Duodenal mucosa (tissue), 2 donors: ENCODE data around the gene IL17C.

Experiments
- H3K27ac ChIP-seq: one replicate; pipeline ENCODE4 v1.7.0; 2013; ENCODE audit warnings: low read depth, low read length
- H3K27me3 ChIP-seq, 2 donors: one replicate each; pipeline ENCODE4 v1.7.0; 2013; ENCODE audit warnings: low read length in 2 of 2, control low read depth in 1 of 2; ENCODE audit not compliant: insufficient read depth in 2 of 2, control insufficient read depth in 1 of 2
- H3K36me3 ChIP-seq, 2 donors: one replicate each; pipeline ENCODE4 v1.7.0; 2013; ENCODE audit warnings: low read length in 2 of 2, control low read depth in 1 of 2; ENCODE audit not compliant: insufficient read depth in 2 of 2, control insufficient read depth in 1 of 2
- H3K4me1 ChIP-seq, 2 donors: one replicate each; pipeline ENCODE4 v1.7.0; 2013; ENCODE audit warnings: low read length in 2 of 2, control low read depth in 1 of 2; ENCODE audit not compliant: insufficient read depth in 2 of 2, control insufficient read depth in 1 of 2
- H3K4me3 ChIP-seq, 2 donors: one replicate each; pipeline ENCODE4 v1.7.0; 2013; ENCODE audit warnings: low read length in 2 of 2, low read depth in 1 of 2
- H3K9ac ChIP-seq, 2 donors: one replicate each; pipeline ENCODE4 v1.7.0; 2013; ENCODE audit warnings: low read length in 2 of 2, low read depth in 1 of 2
- H3K9me3 ChIP-seq, 2 donors: one replicate each; pipeline ENCODE4 v1.7.0; 2013; ENCODE audit warnings: low read length in 2 of 2, control low read depth in 1 of 2; ENCODE audit not compliant: control insufficient read depth in 1 of 2

The IL17C gene

GRCh38 chr16:88681709-88682451, 43.5 kb downstream of the IL17C start:
- Histone ChIP-seq H3K27ac (peak overlapping the region; percentile 63), H3K4me1 (peaks cover 20 to 42% of the 10 kb centered on the region in 2 donors), H3K27me3 (peaks cover 4 to 5% of the 10 kb centered on the region in 2 donors), H3K4me3 (peak overlapping the region; percentile 35 to 36), H3K9me3 (no peaks in the 10 kb centered on the region), H3K36me3 (peaks cover 0 to 3% of the 10 kb centered on the region in 2 donors), H3K9ac (peak overlapping the region in 1 of 2 donors; percentile 25)

GRCh38 chr16:88684569-88685155, 46.3 kb downstream of the IL17C start:
- H3K4me3 ChIP-seq: peak overlapping the region in 1 of 2 donors; percentile 70
- H3K36me3 ChIP-seq: no peaks in the 10 kb centered on the region
- peaks cover 30 to 57% of the 10 kb centered on the region in 2 donors for H3K4me1 ChIP-seq
- no peak overlapping the region for H3K9ac ChIP-seq
- no peak overlapping the region for H3K27ac ChIP-seq
- no peaks in the 10 kb centered on the region for H3K9me3 ChIP-seq
- H3K27me3 ChIP-seq: peaks cover 4 to 5% of the 10 kb centered on the region in 2 donors

GRCh38 chr16:88685156-88686061, 47.0 kb downstream of the IL17C start:
- H3K4me3 ChIP-seq: peak overlapping the region; percentile 70
- H3K27ac ChIP-seq: no peak overlapping the region
- peaks cover 30 to 57% of the 10 kb centered on the region in 2 donors for H3K4me1 ChIP-seq
- peak overlapping the region; percentile 25 to 32 for H3K9ac ChIP-seq
- peaks cover 4 to 5% of the 10 kb centered on the region in 2 donors for H3K27me3 ChIP-seq
- H3K9me3 ChIP-seq: no peaks in the 10 kb centered on the region
- no peaks in the 10 kb centered on the region for H3K36me3 ChIP-seq

- H3K36me3 ChIP-seq: no peaks in the 10 kb centered on the region
- no peak overlapping the region for H3K27ac ChIP-seq
- H3K9ac ChIP-seq: peak overlapping the region in 1 of 2 donors; percentile 4
- peaks cover 4 to 5% of the 10 kb centered on the region in 2 donors for H3K27me3 ChIP-seq
- peaks cover 30 to 54% of the 10 kb centered on the region in 2 donors for H3K4me1 ChIP-seq
- peak overlapping the region; percentile 70 for H3K4me3 ChIP-seq
- H3K9me3 ChIP-seq: no peaks in the 10 kb centered on the region
These were observed 47.7 kb downstream of the IL17C start for GRCh38 chr16:88686062-88686438.

- Histone ChIP-seq H3K27ac (no peak within 1 kb of the TSS), H3K9me3 (no peaks in the 10 kb centered on the region), H3K4me3 (peak within 1 kb of the TSS; percentile 70), H3K9ac (peak within 1 kb of the TSS; percentile 25 to 43), H3K36me3 (no peaks in the 10 kb centered on the region), H3K27me3 (peaks cover 4 to 5% of the 10 kb centered on the region in 2 donors), H3K4me1 (peaks cover 33 to 54% of the 10 kb centered on the region in 2 donors)
These were observed 48.3 kb downstream of the IL17C start, which contains the start of gene SNAI3 for GRCh38 chr16:88686439-88687253. Gene SNAI3 (minus strand): TSS chr16:88686507. CDS start chr16:88686406, 101 bp downstream.

- Histone ChIP-seq H3K9me3 (no peaks in the 10 kb centered on the region), H3K4me1 (peaks cover 35 to 53% of the 10 kb centered on the region in 2 donors), H3K27me3 (peaks cover 4 to 5% of the 10 kb centered on the region in 2 donors), H3K27ac (no peak overlapping the region), H3K4me3 (no peak overlapping the region), H3K9ac (no peak overlapping the region), H3K36me3 (no peaks in the 10 kb centered on the region)
These were observed 48.8 kb downstream of the IL17C start for GRCh38 chr16:88687254-88687576.

GRCh38 chr16:88687676-88688012, 49.3 kb downstream of the IL17C start:
- H3K4me1 ChIP-seq: peaks cover 33 to 55% of the 10 kb centered on the region in 2 donors
- peaks cover 4 to 5% of the 10 kb centered on the region in 2 donors for H3K27me3 ChIP-seq
- H3K9ac ChIP-seq: peak overlapping the region in 1 of 2 donors; percentile 18
- no peak overlapping the region for H3K4me3 ChIP-seq
- H3K27ac ChIP-seq: no peak overlapping the region
- H3K36me3 ChIP-seq: no peaks in the 10 kb centered on the region
- H3K9me3 ChIP-seq: no peaks in the 10 kb centered on the region

GRCh38 chr16:88688013-88688778, 49.8 kb downstream of the IL17C start:
- Histone ChIP-seq H3K9me3 (no peaks in the 10 kb centered on the region), H3K36me3 (no peaks in the 10 kb centered on the region), H3K27me3 (peaks cover 4 to 5% of the 10 kb centered on the region in 2 donors), H3K9ac (peak overlapping the region in 1 of 2 donors; percentile 18), H3K4me1 (peaks cover 33 to 55% of the 10 kb centered on the region in 2 donors), H3K4me3 (no peak overlapping the region), H3K27ac (no peak overlapping the region)
